OCI-LY1 (cell line): ENCODE data around the gene CELSR2.

ENCODE experiments used
- H2AFZ ChIP-seq: fragments of 200-600 bp; sonication (generic), shearing (Covaris generic); 2 replicates; pipeline ENCODE4 v1.6.0; 2014; ENCODE audit warnings: antibody characterized with exemption, mild to moderate bottlenecking, low read length
- H3F3A ChIP-seq: fragments of 200-600 bp; sonication (generic), shearing (Covaris generic); 2 replicates; pipeline ENCODE4 v1.6.0; 2014; ENCODE audit warnings: mild to moderate bottlenecking, antibody characterized with exemption, low read length, moderate library complexity; ENCODE audit not compliant: insufficient read depth
- H3K27ac ChIP-seq: fragments of 200-600 bp; sonication (generic); 2 replicates; pipeline ENCODE4 v1.5.1; 2014; ENCODE audit warnings: low read length, mixed run types, mild to moderate bottlenecking, low read depth; ENCODE audit not compliant: poor library complexity, severe bottlenecking
- H3K27me3 ChIP-seq: fragments of 200-600 bp; sonication (generic); 2 replicates; pipeline ENCODE4 v1.6.0; 2014; ENCODE audit warnings: antibody characterized with exemption, mild to moderate bottlenecking, low read length, moderate library complexity; ENCODE audit not compliant: insufficient read depth
- H3K36me3 ChIP-seq: fragments of 200-600 bp; sonication (generic); 2 replicates; pipeline ENCODE4 v1.6.1; 2014; ENCODE audit warnings: mild to moderate bottlenecking, antibody characterized with exemption, low read length, moderate library complexity, mixed read lengths; ENCODE audit not compliant: insufficient read depth
- H3K4me1 ChIP-seq: fragments of 200-600 bp; sonication (generic); 2 replicates; pipeline ENCODE4 v1.5.1; 2014; ENCODE audit warnings: mild to moderate bottlenecking, low read length, moderate library complexity; ENCODE audit not compliant: insufficient read depth, severe bottlenecking
- H3K4me2 ChIP-seq: fragments of 200-600 bp; sonication (generic), shearing (Covaris generic); 2 replicates; pipeline ENCODE4 v1.6.1; 2014; ENCODE audit warnings: low read length
- H3K4me3 ChIP-seq: fragments of 200-600 bp; sonication (generic); 2 replicates; pipeline ENCODE4 v1.5.1; 2014; ENCODE audit warnings: low read length, low read depth, mild to moderate bottlenecking, mixed read lengths; ENCODE audit not compliant: poor library complexity, severe bottlenecking
- H3K79me2 ChIP-seq: fragments of 200-600 bp; shearing (Covaris generic); 2 replicates; pipeline ENCODE4 v1.6.1; 2016; ENCODE audit warnings: mixed run types, low read length, mixed read lengths; ENCODE audit not compliant: insufficient read depth
- H3K9ac ChIP-seq: fragments of 200-600 bp; sonication (generic), shearing (Covaris generic); 2 replicates; pipeline ENCODE4 v1.6.1; 2014; ENCODE audit warnings: mild to moderate bottlenecking, low read length, mixed read lengths
- H3K9me2 ChIP-seq: fragments of 200-600 bp; sonication (generic), shearing (Covaris generic); 2 replicates; pipeline ENCODE4 v1.6.1; 2014; ENCODE audit warnings: low read depth, mild to moderate bottlenecking, low read length, mixed read lengths
- H3K9me3 ChIP-seq: fragments of 200-600 bp; shearing (Covaris generic); 2 replicates; pipeline ENCODE4 v1.6.1; 2014; ENCODE audit warnings: low read length, mixed read lengths
- H4K20me1 ChIP-seq: fragments of 200-600 bp; sonication (generic), shearing (Covaris generic); 2 replicates; pipeline ENCODE4 v1.6.0; 2016; ENCODE audit warnings: mild to moderate bottlenecking, low read length; ENCODE audit not compliant: insufficient read depth
- EZH2 ChIP-seq: fragments of 200-600 bp; sonication (generic), shearing (Covaris generic); IDR thresholded peaks from 2 replicates; pipeline ENCODE4 v1.8.0; 2017; ENCODE audit warnings: borderline replicate concordance, mixed run types, mild to moderate bottlenecking, antibody characterized with exemption, low read length, moderate library complexity, mixed read lengths
- TF ChIP-seq, protein P1 (sequence below): fragments of 200-600 bp; sonication (generic), shearing (Covaris generic); IDR thresholded peaks from 2 replicates; pipeline ENCODE4 v1.5.1; 2017; ENCODE audit warnings: mild to moderate bottlenecking, antibody characterized with exemption, low read length, moderate library complexity, mixed read lengths

Gene CELSR2

DNA sequence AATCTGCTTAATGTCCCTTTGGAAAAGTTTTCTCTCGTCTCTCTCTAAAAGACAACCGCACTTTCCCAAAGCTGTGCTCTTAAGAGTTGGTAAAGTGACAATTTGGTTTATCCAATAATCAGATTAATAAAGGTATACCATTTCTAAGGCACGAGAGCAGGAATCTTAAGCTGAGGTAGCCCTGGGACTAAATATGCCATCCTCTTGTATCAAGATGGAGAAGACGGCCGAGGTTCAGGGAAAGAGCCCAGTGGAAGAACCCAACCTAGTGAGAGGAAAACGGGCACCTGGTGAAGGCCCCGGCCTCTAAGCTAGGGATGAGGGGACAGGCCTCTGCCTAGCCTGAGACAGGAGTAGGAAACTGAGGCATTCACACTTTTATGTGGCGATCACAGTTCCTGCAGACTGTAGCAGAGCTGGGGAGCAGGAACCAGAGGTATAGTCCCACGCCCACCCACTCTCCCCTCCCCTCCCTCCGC lies 36.0 kb upstream of the CELSR2 start:
- Histone ChIP-seq H3K4me3 (peak overlapping the region; percentile 90), H4K20me1 (no peaks in the 10 kb centered on the region), H3K9me2 (no peaks in the 10 kb centered on the region), H3K27ac (no peak overlapping the region), H3K9ac (peak overlapping the region; percentile 17; the same call in 1 of the 2 replicates), H3K27me3 (no peaks in the 10 kb centered on the region), H3K79me2 (peaks cover 37% of the 10 kb centered on the region), H3K36me3 (peaks cover 21% of the 10 kb centered on the region), H3K9me3 (no peaks in the 10 kb centered on the region), H3K4me1 (peaks cover 31% of the 10 kb centered on the region), H3F3A (no peaks in the 10 kb centered on the region), H3K4me2 (peak overlapping the region; percentile 82), H2AFZ (no peak overlapping the region)
- no peak for TF ChIP-seq EZH2
- TF ChIP-seq, protein P1, sequence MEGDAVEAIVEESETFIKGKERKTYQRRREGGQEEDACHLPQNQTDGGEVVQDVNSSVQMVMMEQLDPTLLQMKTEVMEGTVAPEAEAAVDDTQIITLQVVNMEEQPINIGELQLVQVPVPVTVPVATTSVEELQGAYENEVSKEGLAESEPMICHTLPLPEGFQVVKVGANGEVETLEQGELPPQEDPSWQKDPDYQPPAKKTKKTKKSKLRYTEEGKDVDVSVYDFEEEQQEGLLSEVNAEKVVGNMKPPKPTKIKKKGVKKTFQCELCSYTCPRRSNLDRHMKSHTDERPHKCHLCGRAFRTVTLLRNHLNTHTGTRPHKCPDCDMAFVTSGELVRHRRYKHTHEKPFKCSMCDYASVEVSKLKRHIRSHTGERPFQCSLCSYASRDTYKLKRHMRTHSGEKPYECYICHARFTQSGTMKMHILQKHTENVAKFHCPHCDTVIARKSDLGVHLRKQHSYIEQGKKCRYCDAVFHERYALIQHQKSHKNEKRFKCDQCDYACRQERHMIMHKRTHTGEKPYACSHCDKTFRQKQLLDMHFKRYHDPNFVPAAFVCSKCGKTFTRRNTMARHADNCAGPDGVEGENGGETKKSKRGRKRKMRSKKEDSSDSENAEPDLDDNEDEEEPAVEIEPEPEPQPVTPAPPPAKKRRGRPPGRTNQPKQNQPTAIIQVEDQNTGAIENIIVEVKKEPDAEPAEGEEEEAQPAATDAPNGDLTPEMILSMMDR, result no peak

DNA sequence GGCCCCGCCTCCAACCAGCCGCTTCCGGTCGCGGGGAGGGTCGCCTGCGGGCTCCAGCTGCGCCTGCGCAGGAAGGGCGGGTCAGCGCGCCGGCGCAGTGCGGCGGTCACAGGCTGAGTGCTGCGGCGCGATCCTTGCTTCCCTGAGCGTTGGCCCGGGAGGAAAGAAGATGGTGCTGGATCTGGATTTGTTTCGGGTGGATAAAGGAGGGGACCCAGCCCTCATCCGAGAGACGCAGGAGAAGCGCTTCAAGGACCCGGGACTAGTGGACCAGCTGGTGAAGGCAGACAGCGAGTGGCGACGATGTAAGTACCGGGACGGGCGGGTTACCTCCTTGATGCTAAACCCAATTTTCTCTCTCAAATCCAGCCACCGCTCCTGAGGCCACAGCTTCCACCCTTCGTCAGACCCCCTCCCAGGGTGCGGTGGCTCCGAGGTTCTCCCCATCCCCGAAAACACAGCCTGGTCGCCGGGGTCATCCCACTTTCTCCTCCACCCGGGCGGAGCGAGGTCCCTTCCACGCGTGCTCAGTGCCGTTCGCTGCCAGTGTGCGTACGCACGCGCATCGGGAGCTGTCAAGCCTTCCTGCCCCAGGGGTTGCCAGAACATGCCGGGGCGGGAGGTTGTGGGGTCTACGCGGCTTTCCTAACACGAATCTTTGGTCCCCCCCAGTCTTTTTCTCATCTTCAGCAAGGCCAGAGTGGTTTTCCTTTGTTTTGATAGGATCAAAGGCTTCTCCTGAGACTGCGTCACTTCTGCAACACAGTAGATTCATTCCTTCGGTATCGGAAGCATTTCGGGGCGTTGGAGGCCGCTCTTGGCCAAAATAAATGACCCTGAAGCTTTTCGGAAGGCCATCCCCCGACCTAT lies 35.3 kb upstream of the CELSR2 start, which contains the start of gene SARS1:
TSS of gene SARS1 (plus strand) at position 95 of the 870 bp plus-strand sequence. CDS start at position 170, 75 bp downstream.
- TF ChIP-seq EZH2, result no peak
- TF ChIP-seq, protein P1, result no peak
- no peaks in the 10 kb centered on the region for H4K20me1 ChIP-seq
- H3K9me3 ChIP-seq, result no peaks in the 10 kb centered on the region
- H3K9me2 ChIP-seq, result no peaks in the 10 kb centered on the region
- no peaks in the 10 kb centered on the region for H3K27me3 ChIP-seq
- peak within 1 kb of the TSS; percentile 90 for H3K4me3 ChIP-seq
- no peak within 1 kb of the TSS for H2AFZ ChIP-seq
- H3K4me2 ChIP-seq, result peak within 1 kb of the TSS; percentile 82
- H3K79me2 ChIP-seq, result peaks cover 42% of the 10 kb centered on the region
- H3F3A ChIP-seq, result no peaks in the 10 kb centered on the region
- H3K27ac ChIP-seq, result peak within 1 kb of the TSS; percentile 51
- peaks cover 31% of the 10 kb centered on the region for H3K4me1 ChIP-seq
- peaks cover 26% of the 10 kb centered on the region for H3K36me3 ChIP-seq
- H3K9ac ChIP-seq, result peak within 1 kb of the TSS; percentile 88

DNA sequence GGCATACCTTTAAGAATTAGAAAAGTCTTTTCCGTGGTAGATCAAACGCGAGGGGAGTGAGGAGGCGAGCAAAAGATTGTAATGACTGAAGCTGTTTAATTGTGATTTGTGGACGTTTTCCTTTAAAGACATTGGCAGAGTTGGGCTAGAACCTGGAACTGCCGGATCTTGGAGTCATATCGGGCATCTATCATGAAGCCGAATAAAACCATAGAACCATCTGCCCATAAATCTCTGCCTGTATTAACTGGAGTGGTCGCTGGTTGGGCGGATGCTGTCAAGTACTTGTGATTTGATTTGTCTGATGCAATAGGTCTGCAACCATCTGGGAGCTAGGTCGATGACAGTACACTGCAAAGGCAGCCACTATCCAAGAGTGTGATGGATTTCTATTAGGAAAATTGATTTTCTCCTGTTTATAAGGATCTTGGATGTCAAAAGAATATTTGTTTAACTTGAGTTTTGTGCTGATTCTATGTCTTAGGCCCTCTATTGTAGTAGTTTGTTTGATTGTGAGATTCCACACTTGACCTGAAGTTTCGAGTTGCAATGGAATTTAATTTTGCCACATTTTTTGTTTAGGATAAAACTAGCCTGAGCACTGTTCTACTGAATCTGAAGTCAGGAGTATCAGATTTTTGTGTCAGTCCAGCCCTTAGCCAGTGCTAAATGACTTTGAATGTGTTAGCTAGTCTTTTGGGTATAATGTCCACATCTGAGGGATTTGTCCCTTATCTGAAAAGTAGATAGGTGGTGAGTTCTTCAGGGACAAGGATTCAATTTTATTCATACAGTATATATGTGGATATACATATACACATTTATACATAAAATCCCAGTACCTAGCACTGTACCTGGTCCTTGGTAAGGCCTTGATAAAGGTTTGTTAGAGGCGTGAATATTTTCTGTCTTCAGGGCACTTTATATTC lies 34.4 kb upstream of the CELSR2 start:
- Histone ChIP-seq H3K9ac (peak overlapping the region; percentile 88), H3K4me1 (peaks cover 31% of the 10 kb centered on the region), H3K9me2 (no peaks in the 10 kb centered on the region), H3F3A (no peaks in the 10 kb centered on the region), H3K27ac (peak overlapping the region; percentile 51), H3K36me3 (peaks cover 33% of the 10 kb centered on the region), H4K20me1 (no peaks in the 10 kb centered on the region), H3K79me2 (peaks cover 50% of the 10 kb centered on the region), H2AFZ (no peak overlapping the region), H3K9me3 (no peaks in the 10 kb centered on the region), H3K27me3 (no peaks in the 10 kb centered on the region), H3K4me3 (peak overlapping the region; percentile 90), H3K4me2 (peak overlapping the region; percentile 82)
- TF ChIP-seq EZH2, result no peak
- TF ChIP-seq, protein P1, result no peak
